HepG2 (cell line): Measurements from ENCODE around the gene PARN. TPM values are rescaled to one million over a fixed set of nuclear protein-coding genes. Genes with fewer than 3 reads are reported as not detected.

ENCODE experiments used
- BRD4 ChIP-seq: sonication (generic); formaldehyde crosslinking; IDR thresholded peaks from 2 replicates; pipeline ENCODE4 v1.4.0; 2020; ENCODE audit warnings: missing genetic modification reagents
- CCAR2 ChIP-seq: fragments of 200-400 bp; formaldehyde crosslinking; optimal IDR thresholded peaks from 2 replicates; pipeline ENCODE3; 2018; ENCODE audit warnings: low read depth, mild to moderate bottlenecking, low read length, moderate library complexity
- ELK4 ChIP-seq: sonication (generic); formaldehyde crosslinking; IDR thresholded peaks from 2 replicates; pipeline ENCODE4 v1.9.0; 2021; ENCODE audit warnings: missing genetic modification reagents, borderline replicate concordance
- ETV5 ChIP-seq: IDR thresholded peaks from 2 replicates; pipeline ENCODE4 v1.6.1; 2018; ENCODE audit warnings: missing biosample characterization, missing genetic modification reagents, inconsistent platforms, borderline replicate concordance
- FOXA1 ChIP-seq, 2 experiments: fragments of 450-650 bp in 1 of 2; sonication (generic) in 1 of 2; formaldehyde crosslinking in 1 of 2; IDR thresholded peaks; 2 replicates each; pipeline versions ENCODE4 v1.4.0 to v1.6.1; 2016 to 2020; ENCODE audit warnings: missing genetic modification reagents in 1 of 2
- FOXK2 ChIP-seq: fragments of 450-650 bp; IDR thresholded peaks from 2 replicates; pipeline ENCODE4 v1.6.1; 2016
- FUBP1 ChIP-seq: sonication (generic); formaldehyde crosslinking; IDR thresholded peaks from 2 replicates; pipeline ENCODE4 v1.5.1; 2020; ENCODE audit warnings: missing genetic modification reagents, mild to moderate bottlenecking, borderline replicate concordance
- ISL2 ChIP-seq: sonication (generic); formaldehyde crosslinking; IDR thresholded peaks from 2 replicates; pipeline ENCODE4 v1.5.0; 2020; ENCODE audit warnings: missing genetic modification reagents
- MED8 ChIP-seq: sonication (generic); formaldehyde crosslinking; IDR thresholded peaks from 2 replicates; pipeline ENCODE4 v1.8.1; 2023; ENCODE audit warnings: mild to moderate bottlenecking, missing genetic modification reagents; ENCODE audit not compliant: insufficient replicate concordance
- NFIC ChIP-seq: IDR thresholded peaks from 2 replicates; pipeline ENCODE4 v1.6.1; 2012; ENCODE audit warnings: mild to moderate bottlenecking, low read length, inconsistent platforms
- RFXANK ChIP-seq: IDR thresholded peaks from 2 replicates; pipeline ENCODE4 v1.6.1; 2016
- SETDB1 ChIP-seq: sonication (generic); formaldehyde crosslinking; IDR thresholded peaks from 2 replicates; pipeline ENCODE4 v1.5.1; 2020; ENCODE audit warnings: missing genetic modification reagents, mild to moderate bottlenecking, borderline replicate concordance
- SIN3B ChIP-seq: fragments of 150-350 bp; IDR thresholded peaks from 2 replicates; pipeline ENCODE4 v1.6.1; 2014; ENCODE audit warnings: low read length
- SNAPC4 ChIP-seq: sonication (generic); formaldehyde crosslinking; IDR thresholded peaks from 2 replicates; pipeline ENCODE4 v1.4.0; 2020; ENCODE audit warnings: mild to moderate bottlenecking, missing genetic modification reagents
- TBX3 ChIP-seq: fragments of 450-650 bp; IDR thresholded peaks from 2 replicates; pipeline ENCODE4 v1.6.1; 2017; ENCODE audit warnings: antibody characterized with exemption, mild to moderate bottlenecking, inconsistent platforms, borderline replicate concordance
- ZNF225 ChIP-seq: sonication (generic); formaldehyde crosslinking; IDR thresholded peaks from 2 replicates; pipeline ENCODE4 v1.4.0; 2020; ENCODE audit warnings: mild to moderate bottlenecking, missing genetic modification reagents
- ZNF235 ChIP-seq: sonication (generic); formaldehyde crosslinking; IDR thresholded peaks from 2 replicates; pipeline ENCODE4 v1.8.1; 2023; ENCODE audit warnings: mild to moderate bottlenecking, missing genetic modification reagents, borderline replicate concordance
- ZNF331 ChIP-seq: sonication (generic); formaldehyde crosslinking; IDR thresholded peaks from 2 replicates; pipeline ENCODE4 v1.4.0; 2020; ENCODE audit warnings: missing genetic modification reagents
- ZNF597 ChIP-seq: sonication (generic); formaldehyde crosslinking; IDR thresholded peaks from 2 replicates; pipeline ENCODE4 v1.5.0; 2020; ENCODE audit warnings: missing genetic modification reagents
- ZNF614 ChIP-seq: IDR thresholded peaks from 2 replicates; pipeline ENCODE4 v1.6.1; 2018; ENCODE audit warnings: missing biosample characterization, missing genetic modification reagents, inconsistent platforms, borderline replicate concordance
- ZSCAN20 ChIP-seq: sonication (generic); formaldehyde crosslinking; IDR thresholded peaks from 2 replicates; pipeline ENCODE4 v1.4.0; 2020; ENCODE audit warnings: missing genetic modification reagents, mild to moderate bottlenecking, borderline replicate concordance
- polyA plus RNA-seq, 8 experiments: library from polyadenylated mRNA; depleted of rRNA in 3 of 8; stranded (reverse) in 7 of 8; unstranded in 1 of 8; fragments of >200 nt; fragmentation: Illumina TruSeq in 4 of 8; extraction: Trizol in 4 of 8; gene quantifications; 2 replicates each; pipeline versions ENCODE4 v1.2.1 to v1.2.3, GENCODE V29; 2011 to 2016; ENCODE audit warnings: low read depth in 4 of 8, missing spikeins in 1 of 8, mixed read lengths in 1 of 8; ENCODE audit not compliant: insufficient read depth in 1 of 8
- total RNA-seq, 5 experiments: library from RNA; depleted of rRNA; stranded (reverse); fragments of >200 nt; fragmentation: Illumina TruSeq; extraction: Trizol; gene quantifications; 2 replicates each; pipeline ENCODE4 v1.2.3, GENCODE V29; 2016; ENCODE audit warnings: low read depth in 1 of 5

Gene PARN
- total and polyA plus RNA-seq, 2 of the 13 experiments (the other 11 are each of a cell fraction or from before 2014, with no cell fraction given) = 13.3 to 47.6 TPM

- TF ChIP-seq NFIC (no peak), ELK4 (no peak), FOXK2 (0 out of 2 replicates have a peak, but pooled peaks have one; percentile 24), SIN3B (no peak), ZNF597 (no peak), TBX3 (no peak), SNAPC4 (CRISPR knock-in tag) (no peak), MED8 (CRISPR knock-in tag) (no peak), ZSCAN20 (CRISPR knock-in tag) (0 out of 2 replicates have a peak, but pooled peaks have one; percentile 29), ZNF225 (0 out of 2 replicates have a peak, but pooled peaks have one; percentile 0), FOXA1 (IDR thresholded peaks at IDR 0.05) (no peak), FOXA1 (CRISPR knock-in tag; IDR thresholded peaks at IDR 0.05) (peak; percentile 66), BRD4 (no peak), SETDB1 (CRISPR knock-in tag) (no peak), RFXANK (CRISPR knock-in tag) (no peak), ETV5 (CRISPR knock-in tag) (no peak), CCAR2 (no peak), FUBP1 (0 out of 2 replicates have a peak, but pooled peaks have one; percentile 12), ZNF331 (CRISPR knock-in tag) (no peak), ZNF614 (CRISPR knock-in tag) (peak; percentile 89; the same call in 1 of the 2 replicates), ISL2 (CRISPR knock-in tag) (no peak), ZNF235 (CRISPR knock-in tag) (no peak)
Observed at GRCh38 chr16:14420721-14421488, 209.2 kb downstream of the PARN start (continued).
